ENCODE results near the gene IL1RL2.
A peak's percentile ranks its signal among the peaks of the same experiment; 100 is the strongest.

Gene IL1RL2

GRCh38 chr2:102149243-102149642 lies 37.6 kb upstream of the IL1RL2 start:
- H3K9me3 Mint-ChIP-seq, result peaks cover 68% of the 10 kb centered on the region
- H3K36me3 Mint-ChIP-seq (ENCODE audit: low read depth), result peaks cover 14% of the 10 kb centered on the region
- H3K4me3 Mint-ChIP-seq, result no peak overlapping the region
- H3K4me1 Mint-ChIP-seq (ENCODE audit: low read depth), result no peaks in the 10 kb centered on the region
- no peaks in the 10 kb centered on the region for H3K27me3 Mint-ChIP-seq (ENCODE audit: low read depth)
- H3K27ac Mint-ChIP-seq, result no peak overlapping the region

GRCh38 chr2:102149644-102150455 lies 37.0 kb upstream of the IL1RL2 start:
- Mint-ChIP-seq H3K9me3 (peaks cover 62% of the 10 kb centered on the region), H3K27me3 (ENCODE audit: low read depth) (no peaks in the 10 kb centered on the region)

GRCh38 chr2:102154364-102154763 lies 32.5 kb upstream of the IL1RL2 start:
- H3K9me3 Mint-ChIP-seq, result peaks cover 22% of the 10 kb centered on the region
- H3K4me3 Mint-ChIP-seq, result no peak overlapping the region
- peak overlapping the region; percentile 12 for H3K27ac Mint-ChIP-seq
- no peaks in the 10 kb centered on the region for H3K4me1 Mint-ChIP-seq (ENCODE audit: low read depth)
- H3K27me3 Mint-ChIP-seq (ENCODE audit: low read depth), result no peaks in the 10 kb centered on the region
- peaks cover 2% of the 10 kb centered on the region for H3K36me3 Mint-ChIP-seq (ENCODE audit: low read depth)

More at GRCh38 chr2:102149644-102150455, 37.0 kb upstream of the IL1RL2 start:
- H3K4me3 Mint-ChIP-seq, result no peak overlapping the region
- no peak overlapping the region for H3K27ac Mint-ChIP-seq
- peaks cover 14% of the 10 kb centered on the region for H3K36me3 Mint-ChIP-seq (ENCODE audit: low read depth)
- no peaks in the 10 kb centered on the region for H3K4me1 Mint-ChIP-seq (ENCODE audit: low read depth)

GRCh38 chr2:102154946-102155702 lies 31.7 kb upstream of the IL1RL2 start:
- Mint-ChIP-seq H3K4me1 (ENCODE audit: low read depth) (no peaks in the 10 kb centered on the region), H3K4me3 (no peak overlapping the region), H3K36me3 (ENCODE audit: low read depth) (peaks cover 2% of the 10 kb centered on the region), H3K27me3 (ENCODE audit: low read depth) (no peaks in the 10 kb centered on the region), H3K27ac (no peak overlapping the region), H3K9me3 (peaks cover 19% of the 10 kb centered on the region)

- peaks cover 15% of the 10 kb centered on the region for H3K9me3 Mint-ChIP-seq
- peaks cover 2% of the 10 kb centered on the region for H3K36me3 Mint-ChIP-seq (ENCODE audit: low read depth)
- H3K27ac Mint-ChIP-seq, result no peak overlapping the region
- H3K4me1 Mint-ChIP-seq (ENCODE audit: low read depth), result no peaks in the 10 kb centered on the region
- H3K27me3 Mint-ChIP-seq (ENCODE audit: low read depth), result no peaks in the 10 kb centered on the region
- no peak overlapping the region for H3K4me3 Mint-ChIP-seq
Measured at GRCh38 chr2:102155703-102156515, 30.9 kb upstream of the IL1RL2 start.

GRCh38 chr2:102158011-102158755 lies 28.6 kb upstream of the IL1RL2 start:
- Mint-ChIP-seq H3K27me3 (ENCODE audit: low read depth) (no peaks in the 10 kb centered on the region), H3K4me3 (no peak overlapping the region), H3K27ac (no peak overlapping the region), H3K4me1 (ENCODE audit: low read depth) (no peaks in the 10 kb centered on the region), H3K36me3 (ENCODE audit: low read depth) (peaks cover 2% of the 10 kb centered on the region), H3K9me3 (peaks cover 3% of the 10 kb centered on the region)

GRCh38 chr2:102159295-102159694 lies 27.5 kb upstream of the IL1RL2 start:
- Mint-ChIP-seq H3K4me1 (ENCODE audit: low read depth) (no peaks in the 10 kb centered on the region), H3K36me3 (ENCODE audit: low read depth) (no peaks in the 10 kb centered on the region), H3K27me3 (ENCODE audit: low read depth) (no peaks in the 10 kb centered on the region), H3K9me3 (peaks cover 3% of the 10 kb centered on the region), H3K27ac (no peak overlapping the region), H3K4me3 (no peak overlapping the region)

- Mint-ChIP-seq H3K36me3 (ENCODE audit: low read depth) (no peaks in the 10 kb centered on the region), H3K4me3 (no peak overlapping the region), H3K4me1 (ENCODE audit: low read depth) (peaks cover 6% of the 10 kb centered on the region), H3K27me3 (ENCODE audit: low read depth) (no peaks in the 10 kb centered on the region), H3K9me3 (no peaks in the 10 kb centered on the region), H3K27ac (no peak overlapping the region)
Measured at GRCh38 chr2:102166189-102166845, 20.5 kb upstream of the IL1RL2 start.

GRCh38 chr2:102168026-102168771 lies 18.6 kb upstream of the IL1RL2 start:
- H3K27ac Mint-ChIP-seq, result no peak overlapping the region
- no peaks in the 10 kb centered on the region for H3K36me3 Mint-ChIP-seq (ENCODE audit: low read depth)
- H3K4me1 Mint-ChIP-seq (ENCODE audit: low read depth), result peaks cover 9% of the 10 kb centered on the region
- no peak overlapping the region for H3K4me3 Mint-ChIP-seq
- H3K27me3 Mint-ChIP-seq (ENCODE audit: low read depth), result no peaks in the 10 kb centered on the region
- no peaks in the 10 kb centered on the region for H3K9me3 Mint-ChIP-seq

- Mint-ChIP-seq H3K4me1 (ENCODE audit: low read depth) (peaks cover 3% of the 10 kb centered on the region), H3K36me3 (ENCODE audit: low read depth) (no peaks in the 10 kb centered on the region), H3K27ac (no peak overlapping the region), H3K27me3 (ENCODE audit: low read depth) (no peaks in the 10 kb centered on the region), H3K4me3 (no peak overlapping the region), H3K9me3 (no peaks in the 10 kb centered on the region)
Measured at GRCh38 chr2:102171946-102172345, 14.9 kb upstream of the IL1RL2 start.

- H3K9me3 Mint-ChIP-seq, result no peaks in the 10 kb centered on the region
- H3K27me3 Mint-ChIP-seq (ENCODE audit: low read depth), result no peaks in the 10 kb centered on the region
- peaks cover 3% of the 10 kb centered on the region for H3K4me1 Mint-ChIP-seq (ENCODE audit: low read depth)
- H3K36me3 Mint-ChIP-seq (ENCODE audit: low read depth), result no peaks in the 10 kb centered on the region
- H3K4me3 Mint-ChIP-seq, result no peak overlapping the region
- H3K27ac Mint-ChIP-seq, result no peak overlapping the region
Measured at GRCh38 chr2:102172745-102173144, 14.1 kb upstream of the IL1RL2 start.

GRCh38 chr2:102176172-102176571 lies 10.7 kb upstream of the IL1RL2 start:
- no peaks in the 10 kb centered on the region for H3K9me3 Mint-ChIP-seq
- H3K4me1 Mint-ChIP-seq (ENCODE audit: low read depth), result peaks cover 3% of the 10 kb centered on the region
- peaks cover 1% of the 10 kb centered on the region for H3K27me3 Mint-ChIP-seq (ENCODE audit: low read depth)
- no peak overlapping the region for H3K4me3 Mint-ChIP-seq
- H3K27ac Mint-ChIP-seq, result no peak overlapping the region
- no peaks in the 10 kb centered on the region for H3K36me3 Mint-ChIP-seq (ENCODE audit: low read depth)

- Mint-ChIP-seq H3K27me3 (ENCODE audit: low read depth) (peaks cover 9% of the 10 kb centered on the region), H3K27ac (no peak overlapping the region), H3K9me3 (no peaks in the 10 kb centered on the region), H3K36me3 (ENCODE audit: low read depth) (no peaks in the 10 kb centered on the region), H3K4me3 (no peak overlapping the region), H3K4me1 (ENCODE audit: low read depth) (peaks cover 2% of the 10 kb centered on the region)
Measured at GRCh38 chr2:102177814-102178478, 8.9 kb upstream of the IL1RL2 start.
